Kasumi-1 (cell line): ENCODE results near the gene PSME4.
"Not testable (repeated sequence)": the region's sequence is repeated elsewhere in the genome, so short reads cannot be mapped to it uniquely, and the experiment has no call there.

ENCODE experiments used
- DNase-seq, 2 experiments: peaks; one replicate each; lab custom pipeline; 2025; lab: John Stamatoyannopoulos, UW

The PSME4 gene

DNA sequence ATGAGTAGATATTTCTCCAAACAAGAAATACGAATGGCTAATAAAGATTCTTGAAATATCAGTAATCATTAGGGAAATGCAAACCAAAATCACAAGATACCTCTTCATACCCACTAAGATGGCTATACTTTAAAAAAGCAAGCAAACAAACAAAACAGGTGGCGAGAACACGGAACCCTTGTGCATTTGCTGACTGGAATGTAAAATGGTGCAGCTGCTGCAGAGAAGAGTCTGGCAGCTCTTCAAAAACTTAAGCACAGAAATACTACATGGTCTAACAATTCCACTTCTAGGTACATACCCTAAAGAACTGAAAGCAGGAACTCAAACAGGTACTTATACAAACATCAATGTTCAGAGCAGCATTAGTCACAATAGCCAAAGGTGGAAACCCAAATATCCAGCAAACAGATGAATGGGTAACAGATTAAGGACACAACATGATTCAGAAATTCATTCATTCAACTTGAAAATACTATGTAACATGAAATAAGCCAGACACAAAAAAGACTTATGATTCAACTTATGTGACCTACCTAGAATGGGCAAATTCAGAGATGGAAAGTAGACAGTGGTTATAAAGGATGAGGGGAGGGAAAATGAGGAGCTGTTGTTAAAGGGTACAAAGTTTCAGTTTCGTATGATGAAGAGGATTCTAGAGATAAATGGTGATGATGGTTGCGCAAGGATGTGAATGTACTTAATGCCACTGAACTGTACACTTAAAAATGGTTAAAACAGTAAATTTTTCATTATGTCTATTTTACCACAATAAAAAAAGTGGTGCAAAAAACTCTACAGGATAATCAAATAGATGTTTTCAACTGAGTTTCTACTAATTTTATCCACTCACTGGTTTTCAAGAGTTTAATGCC is 84.2 kb downstream of the PSME4 start:
- no peak for DNase-seq

DNA sequence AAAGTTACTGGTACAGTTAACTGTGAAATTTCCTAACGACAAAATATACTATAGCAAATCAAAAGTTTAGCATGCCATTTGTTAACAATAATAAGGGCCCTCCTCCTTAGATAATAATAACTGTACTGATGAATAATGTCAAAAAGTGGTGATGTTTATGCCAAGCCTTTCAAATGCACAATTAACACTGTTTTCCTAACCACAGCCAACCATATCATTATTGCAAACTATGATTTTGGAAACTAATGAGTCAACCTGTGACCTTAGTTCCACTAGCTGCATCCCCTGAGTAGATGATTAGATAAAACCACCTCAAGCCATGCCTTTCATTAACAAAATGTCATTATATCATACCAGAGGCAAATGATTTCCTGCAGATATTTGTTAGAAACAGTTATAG is 85.9 kb downstream of the PSME4 start:
- no peak for DNase-seq

DNA sequence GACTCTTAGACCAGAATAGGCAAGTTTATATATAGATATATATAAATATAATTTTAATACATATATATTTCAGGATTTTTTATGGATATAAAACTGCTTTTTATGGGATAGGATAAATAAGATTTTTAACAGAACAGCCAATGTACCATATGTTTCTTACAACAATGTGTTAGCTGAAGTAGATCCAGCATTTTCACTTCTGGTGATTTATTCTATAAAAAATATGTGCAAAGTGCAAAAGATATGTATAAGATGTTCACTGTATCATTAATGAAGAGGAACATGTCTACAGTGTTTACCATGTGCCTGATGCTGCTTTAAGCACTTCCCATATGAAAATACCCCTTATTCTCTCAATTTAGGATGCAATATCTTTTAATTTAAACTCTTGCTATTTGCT is 88.8 kb downstream of the PSME4 start:
- DNase-seq: no peak

DNA sequence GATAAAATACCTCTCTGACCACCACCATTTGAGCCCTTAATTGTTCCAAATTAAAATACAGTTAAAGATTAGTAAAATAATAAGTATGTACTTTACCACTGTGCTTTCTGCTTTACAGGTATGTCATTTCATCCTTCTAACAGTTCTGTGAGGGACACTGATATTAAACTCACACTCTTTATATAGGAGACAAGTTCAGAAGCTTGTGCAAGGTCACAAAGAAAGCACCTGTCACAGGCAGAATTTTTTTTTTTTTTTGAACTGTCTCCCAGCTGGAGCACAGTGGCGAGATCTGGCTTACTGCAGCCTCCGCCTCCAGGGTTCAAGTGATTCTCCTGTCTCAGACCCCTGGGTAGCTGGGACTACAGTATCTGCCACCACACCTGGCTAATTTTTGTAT is 89.4 kb downstream of the PSME4 start:
- DNase-seq: no peak

DNA sequence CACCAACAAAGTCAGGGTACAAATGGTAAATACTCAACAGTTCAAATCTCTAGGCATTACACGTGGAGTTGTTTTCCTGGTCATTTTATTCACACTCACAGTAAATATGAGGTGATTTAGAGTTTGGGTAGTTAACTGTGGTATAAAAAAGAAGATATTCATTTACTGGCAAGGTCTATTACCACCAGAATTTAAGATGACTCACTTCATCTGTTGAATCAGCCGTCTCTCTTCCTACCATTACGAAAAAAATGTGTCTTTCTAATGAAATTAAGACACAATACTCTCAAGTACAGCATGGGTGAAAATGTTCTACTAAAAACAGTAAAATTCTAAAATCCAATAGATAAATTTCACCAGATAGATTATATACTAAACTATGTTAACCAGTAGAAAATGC is 90.0 kb downstream of the PSME4 start:
- DNase-seq: no peak

DNA sequence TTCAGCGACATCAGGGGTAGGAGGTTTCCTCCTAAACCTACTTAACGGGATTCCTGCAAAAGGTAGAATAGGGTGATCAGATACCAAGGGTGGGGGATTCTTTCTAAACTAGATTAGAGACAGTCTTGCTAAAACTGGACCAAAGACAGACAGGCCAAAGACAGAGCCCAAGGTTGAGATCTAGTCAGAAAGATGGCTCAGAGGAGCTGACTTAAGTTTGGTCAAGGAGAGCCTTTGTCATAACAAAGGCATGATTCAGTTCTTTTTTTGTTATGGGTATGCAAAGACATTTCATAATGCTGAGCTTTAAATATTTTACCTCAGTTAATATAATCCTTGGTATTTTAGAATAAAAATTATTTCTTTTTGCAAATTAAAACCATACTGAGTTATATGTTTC is 93.2 kb downstream of the PSME4 start:
- no peak for DNase-seq

DNA sequence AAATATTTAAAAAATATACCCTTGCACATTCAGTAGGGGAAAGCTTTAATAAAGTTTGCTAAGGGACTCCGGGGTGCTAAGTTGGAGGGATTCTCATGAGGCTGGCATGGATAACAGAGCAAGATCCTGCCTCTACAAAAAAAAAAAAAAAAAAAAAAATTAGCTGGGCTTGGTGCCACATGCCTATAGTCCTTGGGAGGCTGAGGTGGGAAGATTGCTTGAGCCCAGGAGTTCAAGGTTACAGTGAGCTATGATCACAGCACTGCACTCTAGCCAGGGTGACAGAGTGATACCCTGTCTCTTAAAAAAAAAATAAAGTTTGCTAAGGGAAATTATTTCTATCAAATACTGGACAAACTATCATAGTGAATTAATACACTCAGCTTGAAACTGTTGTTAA is 93.7 kb downstream of the PSME4 start:
- DNase-seq: no peak

DNA sequence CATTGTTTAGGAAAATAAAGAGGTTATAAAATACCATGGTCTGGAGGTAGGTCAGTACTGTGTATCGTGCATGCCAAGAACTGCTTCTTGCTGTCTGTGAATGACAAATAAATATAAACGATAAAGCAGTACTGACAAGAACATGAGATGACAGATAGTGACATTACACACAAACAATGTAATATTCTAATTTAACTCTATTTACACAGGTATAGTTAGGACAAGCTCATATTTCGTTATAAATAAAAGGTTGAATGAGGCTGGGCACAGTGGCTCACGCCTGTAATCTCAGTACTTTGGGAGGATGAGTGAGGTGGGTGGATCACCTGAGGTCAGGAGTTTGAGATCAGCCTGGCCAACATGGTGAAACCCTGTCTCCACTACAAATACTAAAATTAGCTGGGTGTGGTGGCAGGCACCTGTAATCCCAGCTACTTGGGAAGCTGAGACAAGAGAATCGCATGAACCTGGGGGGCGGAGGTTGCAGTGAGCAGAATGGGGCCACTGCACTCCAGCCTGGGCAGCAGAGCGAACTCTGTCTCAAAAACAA is 96.3 kb downstream of the PSME4 start:
- DNase-seq: no peak

DNA sequence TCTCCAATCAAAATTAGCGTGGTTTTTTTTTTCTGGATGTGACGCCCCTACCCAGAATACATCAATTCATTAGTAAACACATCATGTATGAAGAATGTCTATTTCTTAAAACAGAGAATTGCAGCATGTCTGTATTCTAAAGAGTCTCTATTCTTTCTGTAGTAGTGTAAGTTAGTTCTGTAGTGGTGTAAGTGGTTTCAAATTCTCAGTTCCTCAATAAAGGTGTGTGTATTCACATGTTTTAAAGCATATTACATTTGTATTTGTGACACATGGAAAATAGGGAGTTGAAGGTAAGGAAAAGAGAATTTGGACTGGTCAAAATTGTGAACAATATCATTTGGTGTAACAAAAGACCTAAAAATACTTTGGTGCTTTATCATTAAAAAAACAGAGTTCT is 103.0 kb downstream of the PSME4 start:
- no peak for DNase-seq

DNA sequence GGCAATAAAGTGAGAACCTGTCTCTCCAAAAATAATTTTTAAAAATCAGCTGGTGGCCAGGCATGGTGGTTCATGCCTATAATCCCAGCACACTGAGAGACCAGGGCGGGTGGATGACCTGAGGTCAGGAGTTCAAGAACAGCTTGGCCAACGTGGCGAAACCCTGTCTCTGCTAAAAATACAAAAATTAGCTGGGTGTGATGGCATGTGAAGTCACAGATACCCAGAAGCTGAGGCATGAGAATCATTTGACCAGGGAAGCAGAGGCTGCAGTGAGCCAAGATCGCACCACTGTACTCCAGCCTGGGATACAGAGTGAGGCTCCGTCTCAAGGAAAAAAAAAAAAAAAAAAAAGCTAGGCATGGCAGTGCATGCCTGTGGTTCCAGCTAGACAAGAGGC is 103.6 kb downstream of the PSME4 start:
- DNase-seq: no peak

DNA sequence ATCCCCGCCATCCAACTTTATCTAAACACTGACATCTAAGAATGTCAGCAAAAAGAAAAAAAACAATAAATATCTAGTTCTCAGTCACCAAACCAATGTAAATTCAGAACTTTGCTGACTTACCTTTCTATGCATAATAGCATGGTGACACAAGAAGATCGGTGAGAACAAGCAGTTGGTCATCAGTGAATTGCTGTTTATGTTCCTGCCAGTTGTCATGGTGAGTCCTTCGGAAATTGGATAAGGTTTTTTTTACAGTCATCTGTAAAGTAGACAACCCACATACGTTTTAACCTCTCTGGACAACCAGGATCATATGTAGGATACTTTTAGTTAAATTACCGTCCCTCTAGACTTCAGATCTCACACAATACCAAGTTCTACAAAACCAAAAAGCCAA is 104.8 kb downstream of the PSME4 start:
- no peak for DNase-seq

DNA sequence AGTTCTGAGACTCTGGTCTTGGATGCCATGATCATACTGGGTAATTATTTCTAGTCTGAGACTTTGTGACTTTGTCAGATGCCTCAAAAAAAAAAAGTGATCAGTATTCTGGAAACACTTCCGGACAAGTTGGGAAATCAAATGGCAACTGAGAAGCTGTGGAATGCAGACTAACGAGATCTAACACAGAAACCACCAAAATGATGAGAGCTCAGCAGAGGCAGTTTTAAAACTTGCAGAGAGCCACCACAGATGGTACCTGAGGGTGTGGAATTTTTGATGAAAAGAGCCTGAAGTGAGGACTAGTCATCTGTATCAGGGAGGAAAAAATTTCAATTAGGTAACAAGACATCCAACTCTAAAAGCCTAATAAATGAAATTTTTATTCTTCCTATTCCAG is 105.5 kb downstream of the PSME4 start:
- DNase-seq: no peak

DNA sequence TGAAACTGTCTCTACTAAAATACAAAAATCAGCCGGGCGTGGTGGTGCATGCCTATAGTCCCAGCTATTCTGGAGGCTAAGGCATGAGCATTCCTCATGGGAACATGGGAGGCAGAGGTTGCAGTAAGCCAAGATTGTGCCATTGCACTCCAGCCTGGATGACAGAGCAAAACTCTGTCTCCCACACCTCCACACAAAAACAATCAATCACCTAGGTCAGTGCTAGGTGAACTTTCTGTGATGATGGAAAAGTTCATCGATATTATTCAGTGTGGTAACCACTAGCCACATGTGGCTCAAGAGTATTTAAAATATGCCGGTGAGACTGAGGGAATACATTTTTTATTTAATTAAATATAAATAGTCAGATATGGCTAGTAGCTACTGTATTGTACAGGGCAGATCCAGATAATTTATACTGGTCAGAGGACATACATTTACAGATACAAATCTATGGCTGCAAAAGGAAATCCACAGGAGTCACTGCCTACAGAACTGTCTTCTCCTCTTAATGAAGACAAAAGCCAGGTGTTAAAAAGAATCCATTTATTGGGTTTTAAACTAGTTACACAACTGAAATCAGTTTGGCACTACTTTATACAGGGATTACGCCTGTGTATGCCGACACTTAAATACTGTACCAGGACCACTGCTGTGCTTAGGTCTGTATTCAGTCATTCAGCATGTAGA is 107.1 kb downstream of the PSME4 start:
- no peak for DNase-seq

DNA sequence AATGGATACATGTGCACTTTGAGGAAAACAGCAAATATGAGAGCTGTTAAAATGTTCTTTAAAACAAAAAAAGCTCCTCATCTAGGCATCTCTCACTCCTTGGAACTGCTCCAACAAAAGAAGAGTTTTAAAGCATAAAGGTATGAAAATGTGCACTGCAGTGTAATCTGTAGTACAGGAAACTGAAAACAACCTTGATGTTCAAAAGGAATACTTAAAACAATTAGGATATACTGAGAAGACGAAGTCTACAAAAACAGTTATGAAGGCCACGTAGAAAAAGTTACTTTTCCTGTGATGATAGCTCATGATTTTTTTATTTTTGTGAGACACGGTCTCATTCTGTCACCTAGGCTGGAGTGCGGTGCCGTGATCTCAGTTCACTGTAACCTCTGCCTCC is 109.0 kb downstream of the PSME4 start:
- DNase-seq: no peak

DNA sequence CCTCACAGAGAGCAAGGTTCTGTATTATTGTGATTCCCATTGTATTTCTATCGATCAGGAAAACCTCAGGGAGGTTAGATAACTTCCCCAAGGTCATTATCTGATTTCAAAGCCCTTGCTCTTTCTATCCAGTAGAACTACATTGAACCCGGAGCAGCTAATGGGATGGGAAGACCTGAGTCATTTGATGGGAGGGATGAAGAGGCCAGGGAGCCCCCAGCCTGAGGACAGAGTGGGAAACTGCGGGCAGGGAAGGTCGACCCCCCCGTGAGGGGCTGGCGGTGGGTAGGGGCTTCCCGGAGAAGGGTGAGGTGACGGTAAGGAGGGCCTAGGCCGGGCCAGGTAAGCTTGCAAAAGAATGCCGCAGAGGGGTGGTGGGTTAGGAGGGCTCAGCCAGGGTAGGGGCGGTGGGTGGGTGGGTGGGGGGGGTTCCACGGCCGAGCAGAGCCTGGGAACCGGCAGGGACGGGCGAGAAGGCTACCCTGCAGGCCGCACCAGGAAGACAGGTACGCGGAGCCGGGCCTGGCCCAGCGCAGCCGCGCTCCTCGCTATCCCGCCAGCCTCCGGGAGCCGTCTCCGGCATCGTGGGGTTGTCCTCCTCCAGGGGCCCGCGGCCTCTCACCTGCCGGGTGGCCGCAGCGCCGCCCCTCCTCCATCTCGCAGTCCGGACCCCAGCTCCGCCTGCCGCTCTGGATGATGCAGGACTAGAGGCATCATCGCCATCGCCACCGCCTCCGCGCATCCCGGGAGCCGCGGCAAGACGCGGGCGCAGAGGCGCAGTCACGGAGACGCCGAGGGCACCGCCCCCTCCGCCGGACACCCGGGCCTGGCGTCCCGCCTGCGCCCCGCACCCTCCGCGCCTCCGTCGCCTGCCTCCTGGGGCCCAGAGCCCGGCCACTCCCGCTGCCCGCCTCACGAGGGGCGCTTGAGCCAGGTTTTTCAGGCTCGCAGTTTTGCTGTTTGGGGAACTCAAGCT is 111.3 kb downstream of the PSME4 start, which contains the start of gene GPR75:
Gene GPR75, minus strand, starts transcription at position 762 of the 976 bp plus-strand sequence. CDS start 5,211 bp downstream, outside the sequence.
- no peak for DNase-seq

DNA sequence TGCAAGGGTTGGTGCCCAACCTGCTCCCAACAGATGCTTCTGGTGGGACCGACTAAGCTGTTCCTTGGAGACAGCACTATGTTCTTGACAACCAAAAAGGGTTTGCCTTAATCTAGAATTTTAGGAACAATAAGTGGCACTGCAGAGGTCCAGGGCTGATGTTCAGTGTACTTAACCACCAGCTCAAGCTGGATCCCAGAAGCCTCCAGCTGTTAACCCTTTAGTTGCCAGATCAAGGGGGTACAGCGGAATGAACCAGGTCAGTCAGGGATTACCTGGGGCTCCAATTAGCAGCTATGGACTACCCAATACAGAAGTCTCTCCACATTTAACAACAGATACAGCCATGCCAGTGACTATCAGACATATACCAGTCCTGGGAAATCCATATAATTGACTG is 114.5 kb downstream of the PSME4 start:
- no peak for DNase-seq

DNA sequence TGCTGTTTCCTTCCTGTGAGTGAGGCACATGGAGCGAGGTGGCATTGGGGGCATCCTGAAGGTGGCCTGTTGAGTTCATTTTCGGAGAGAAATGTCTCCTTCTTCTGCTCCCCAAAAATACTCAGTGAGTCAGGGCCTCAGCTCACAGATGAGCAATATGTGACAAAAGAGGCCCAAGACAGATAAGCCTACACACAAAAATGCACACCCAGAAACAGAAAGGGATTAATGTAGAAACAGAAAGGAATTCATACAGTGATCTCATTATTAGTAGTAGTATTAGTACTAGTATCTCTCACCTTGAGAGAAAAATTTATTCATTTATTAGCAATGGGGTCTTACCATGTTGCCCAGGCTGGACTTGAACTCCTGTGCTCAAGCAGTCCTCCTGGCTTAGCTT is 116.1 kb downstream of the PSME4 start:
- DNase-seq: no peak

DNA sequence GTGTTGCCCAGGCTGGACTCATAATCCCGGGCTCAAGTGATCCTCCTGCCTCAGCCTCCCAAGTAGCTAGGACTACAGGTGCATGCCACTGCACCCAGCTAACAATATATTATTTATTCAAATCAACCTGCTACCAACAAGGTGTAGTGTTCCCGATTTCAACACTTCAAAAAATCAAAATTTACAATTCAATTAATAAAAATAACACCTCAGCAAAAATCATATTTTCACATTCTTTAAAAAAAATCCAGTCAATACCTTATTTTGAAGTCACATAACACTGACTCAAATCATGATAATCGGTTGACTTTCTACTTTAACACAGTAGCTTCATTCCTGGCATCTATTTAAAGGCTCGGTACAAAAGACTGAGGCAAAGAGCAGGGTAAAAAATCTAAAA is 118.3 kb downstream of the PSME4 start:
- no peak for DNase-seq

DNA sequence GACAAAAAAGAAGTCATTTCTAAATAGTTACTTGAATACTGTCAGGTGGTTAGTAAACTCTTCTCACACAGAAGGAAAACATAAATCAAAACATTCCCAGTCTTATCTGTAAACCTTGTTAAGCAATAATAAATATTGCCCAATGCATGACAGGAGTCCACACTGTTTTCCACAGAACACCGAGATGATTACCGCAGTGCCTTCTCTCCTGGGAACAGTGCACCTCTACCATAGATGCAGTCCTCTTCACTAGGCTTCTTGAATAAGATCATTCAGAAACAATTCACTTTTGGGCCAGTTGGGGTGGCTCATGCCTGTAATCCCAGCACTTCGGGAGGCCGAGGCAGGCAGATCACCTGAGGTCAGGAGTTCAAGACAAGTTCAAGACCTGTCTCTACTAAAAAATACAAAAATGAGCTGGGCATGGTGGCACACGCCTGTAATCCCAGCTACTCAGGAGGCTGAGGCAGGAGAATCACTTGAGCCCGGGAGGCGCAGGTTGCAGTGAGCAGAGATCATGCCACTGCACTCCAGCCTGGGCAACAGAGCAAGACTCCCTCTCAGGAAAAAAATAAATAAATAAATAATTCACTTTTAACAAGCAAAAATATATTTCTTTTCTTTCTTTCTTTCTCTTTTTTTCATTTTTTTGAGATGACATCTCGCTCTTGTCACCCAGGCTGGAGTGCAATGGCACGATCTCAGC is 119.6 kb downstream of the PSME4 start:
- DNase-seq: not testable (repeated sequence)

DNA sequence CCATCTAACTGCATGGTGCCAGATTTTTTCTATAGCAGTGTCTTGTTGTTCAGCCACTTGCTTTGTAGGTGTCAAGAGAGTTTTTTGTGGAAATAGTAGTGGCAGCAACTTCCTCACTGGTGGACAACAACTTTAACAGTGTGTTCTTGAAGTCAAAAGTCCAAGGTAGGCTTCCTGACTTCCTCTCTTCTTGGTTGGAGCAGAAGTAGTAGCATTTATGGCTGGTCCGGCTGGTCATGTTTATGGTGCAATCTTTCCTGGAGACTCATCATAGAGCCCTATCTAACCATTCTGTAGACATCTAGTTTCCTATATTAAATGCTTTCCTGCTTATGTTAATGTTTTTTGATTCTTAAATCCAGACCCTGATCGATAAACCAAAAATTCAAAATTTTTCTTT is 122.7 kb downstream of the PSME4 start:
- no peak for DNase-seq

DNA sequence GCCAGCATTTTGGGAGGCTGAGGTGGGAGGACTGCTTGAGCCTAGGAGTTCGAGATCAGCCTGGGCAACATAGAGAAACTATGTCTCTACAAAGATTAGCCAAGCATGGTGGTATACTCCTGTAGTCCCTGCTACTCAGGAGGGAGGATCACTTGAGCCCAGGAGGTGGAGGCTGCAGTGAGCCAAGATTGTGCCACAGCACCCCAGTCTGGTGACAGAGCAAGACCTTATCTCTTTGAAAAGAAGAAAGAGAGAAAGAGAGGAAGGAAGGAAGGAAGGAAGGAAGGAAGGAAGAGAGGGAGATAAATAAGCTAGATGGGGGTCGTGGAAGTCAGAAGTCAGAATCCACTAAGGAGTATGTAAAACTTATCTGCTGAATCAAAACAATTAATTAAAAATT is 127.2 kb downstream of the PSME4 start:
- DNase-seq: no peak
